Fibroblast of mammary gland (primary cell): Measurements from ENCODE around the gene NR2F1-AS1.

Source experiments
- DNase-seq: peaks from one replicate; pipeline ENCODE4 v3.0.0-alpha.2; 2010; ENCODE audit warnings: low read depth
- H3K4me3 ChIP-seq: 2 replicates; pipeline ENCODE4 v1.5.1; 2011; ENCODE audit warnings: low read depth, mild to moderate bottlenecking, low read length, moderate library complexity; ENCODE audit not compliant: control insufficient read depth
- CTCF ChIP-seq: conservative IDR thresholded peaks from 2 replicates; pipeline ENCODE4 v1.5.1; 2011; ENCODE audit warnings: low read depth, low read length, inconsistent platforms; ENCODE audit not compliant: control insufficient read depth, insufficient read depth

Gene NR2F1-AS1

GRCh38 chr5:93360436-93361088 is 220.5 kb downstream of the NR2F1-AS1 start:
- no peak for DNase-seq
- no peak for TF ChIP-seq CTCF
- H3K4me3 ChIP-seq = no peak overlapping the region

GRCh38 chr5:93359960-93360305 is 221.1 kb downstream of the NR2F1-AS1 start:
- no peak for TF ChIP-seq CTCF
- no peak overlapping the region for H3K4me3 ChIP-seq
- no peak for DNase-seq
